GM23248 (cell line): Measurements from ENCODE around the gene AGBL3.
"Not testable (repeated sequence)": the region's sequence is repeated elsewhere in the genome, so short reads cannot be mapped to it uniquely, and the experiment has no call there.

ENCODE experiments used
- EZH2 ChIP-seq: fragments of 200-600 bp; sonication (generic); IDR thresholded peaks from 2 replicates; pipeline ENCODE4 v1.6.1; 2018; ENCODE audit warnings: antibody characterized with exemption, mild to moderate bottlenecking; ENCODE audit not compliant: insufficient read depth, poor library complexity, severe bottlenecking
- EZH2phosphoT487 ChIP-seq: fragments of 200-600 bp; sonication (generic); IDR thresholded peaks from 2 replicates; pipeline ENCODE4 v1.6.1; 2018; ENCODE audit warnings: antibody characterized with exemption, moderate library complexity, mild to moderate bottlenecking, low read depth; ENCODE audit not compliant: insufficient read depth

DNA sequence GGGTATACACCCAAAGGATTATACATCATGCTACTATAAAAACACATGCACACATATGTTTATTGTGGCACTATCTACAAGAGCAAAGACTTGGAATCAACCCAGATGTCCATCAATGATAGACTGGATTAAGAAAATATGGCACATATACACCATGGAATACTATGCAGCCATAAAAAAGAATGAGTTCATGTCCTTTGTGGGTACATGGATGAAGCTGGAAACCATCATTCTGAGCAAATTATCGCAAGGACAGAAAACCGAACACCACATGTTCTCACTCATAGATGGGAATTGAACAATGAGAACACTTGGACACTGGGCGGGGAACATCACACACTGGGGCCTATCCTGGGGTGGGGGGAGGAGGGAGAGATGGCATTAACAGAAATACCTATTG, 4.7 kb upstream of the AGBL3 start:
- not testable (repeated sequence) for TF ChIP-seq EZH2, EZH2phosphoT487
